ENCODE measurements around the gene SPAG8.

Gene SPAG8, protein sequence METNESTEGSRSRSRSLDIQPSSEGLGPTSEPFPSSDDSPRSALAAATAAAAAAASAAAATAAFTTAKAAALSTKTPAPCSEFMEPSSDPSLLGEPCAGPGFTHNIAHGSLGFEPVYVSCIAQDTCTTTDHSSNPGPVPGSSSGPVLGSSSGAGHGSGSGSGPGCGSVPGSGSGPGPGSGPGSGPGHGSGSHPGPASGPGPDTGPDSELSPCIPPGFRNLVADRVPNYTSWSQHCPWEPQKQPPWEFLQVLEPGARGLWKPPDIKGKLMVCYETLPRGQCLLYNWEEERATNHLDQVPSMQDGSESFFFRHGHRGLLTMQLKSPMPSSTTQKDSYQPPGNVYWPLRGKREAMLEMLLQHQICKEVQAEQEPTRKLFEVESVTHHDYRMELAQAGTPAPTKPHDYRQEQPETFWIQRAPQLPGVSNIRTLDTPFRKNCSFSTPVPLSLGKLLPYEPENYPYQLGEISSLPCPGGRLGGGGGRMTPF

GRCh38 chr9:35812025-35812602 lies at the start of gene SPAG8:
Gene SPAG8, minus strand, starts transcription at chr9:35812262. Its CDS starts 115 bp downstream, at chr9:35812147.
- TF ChIP-seq SUZ12 (IDR thresholded peaks at IDR 0.05; ENCODE audit: extremely low read depth, insufficient read depth, insufficient read length), result no peak
- TF ChIP-seq ZNF274 (IDR thresholded peaks at IDR 0.05; ENCODE audit: low read depth, low read length), result no peak
- no peak for TF ChIP-seq YY1 (IDR thresholded peaks at IDR 0.05; ENCODE audit: insufficient read depth, insufficient read length)
- Histone ChIP-seq H3K36me3 (ENCODE audit: insufficient read depth, insufficient read length, low read length) (peaks cover 30% of the 10 kb centered on the region), H3K9ac (ENCODE audit: insufficient read length, low read depth) (peak within 1 kb of the TSS; percentile 44), H3K9me3 (ENCODE audit: insufficient read depth, low read length) (no peaks in the 10 kb centered on the region), H3K27me3 (ENCODE audit: insufficient read depth, insufficient read length) (peaks cover 8% of the 10 kb centered on the region), H3K4me1 (ENCODE audit: insufficient read depth, insufficient read length) (peaks cover 5% of the 10 kb centered on the region), H3K4me3 (ENCODE audit: insufficient read length, low read depth) (peak within 1 kb of the TSS; percentile 49)
- DNase-seq (ENCODE audit: low read depth, low spot score), result peak; percentile 95

DNA sequence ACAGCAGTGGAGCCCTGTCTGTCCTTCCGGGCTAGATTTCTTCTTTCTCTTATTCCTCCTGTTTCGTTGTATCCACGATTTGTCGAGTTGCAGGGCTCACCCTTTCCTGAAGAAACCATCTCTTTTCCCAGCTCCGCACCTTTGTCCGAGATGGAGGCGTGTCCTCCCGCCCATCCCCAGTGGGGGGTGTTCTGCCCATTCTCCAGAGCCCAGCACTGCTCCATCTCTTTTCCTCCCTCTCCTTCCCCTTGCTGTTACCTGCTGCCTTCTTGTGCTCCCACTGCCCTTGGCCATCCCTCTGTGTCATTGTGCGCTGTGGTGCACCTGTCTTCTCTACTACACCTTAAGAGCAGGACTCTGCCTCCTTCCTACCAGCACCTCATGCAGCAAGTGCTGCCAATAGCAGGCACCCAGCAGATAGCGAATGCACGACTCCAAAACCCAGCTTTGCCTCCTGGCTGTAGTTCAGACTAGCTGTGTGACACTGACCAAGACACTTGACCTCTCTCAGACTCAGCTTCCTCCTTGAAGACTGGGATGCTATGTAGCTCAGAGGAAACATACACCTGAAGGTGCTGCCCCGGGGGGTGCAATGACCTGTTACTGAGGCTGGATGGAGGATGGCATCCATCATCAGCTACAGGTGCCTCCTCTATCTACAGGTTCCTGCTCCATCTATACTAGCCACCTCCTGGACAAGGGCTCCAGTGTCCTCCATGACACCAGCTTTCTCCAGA lies 49.3 kb upstream of the SPAG8 start:
- no peak for TF ChIP-seq YY1 (IDR thresholded peaks at IDR 0.05; ENCODE audit: insufficient read depth, insufficient read length)
- no peak for TF ChIP-seq SUZ12 (IDR thresholded peaks at IDR 0.05; ENCODE audit: extremely low read depth, insufficient read depth, insufficient read length)
- TF ChIP-seq ZNF274 (IDR thresholded peaks at IDR 0.05; ENCODE audit: low read depth, low read length), result no peak
- no peaks in the 10 kb centered on the region for H3K9me3 ChIP-seq (ENCODE audit: insufficient read depth, low read length)
- peaks cover 11% of the 10 kb centered on the region for H3K27me3 ChIP-seq (ENCODE audit: insufficient read depth, insufficient read length)
- H3K9ac ChIP-seq (ENCODE audit: insufficient read length, low read depth), result no peak overlapping the region
- H3K36me3 ChIP-seq (ENCODE audit: insufficient read depth, insufficient read length, low read length), result no peaks in the 10 kb centered on the region
- no peak overlapping the region for H3K4me3 ChIP-seq (ENCODE audit: insufficient read length, low read depth)
- peaks cover 2% of the 10 kb centered on the region for H3K4me1 ChIP-seq (ENCODE audit: insufficient read depth, insufficient read length)
- DNase-seq (ENCODE audit: low read depth, low spot score), result no peak

DNA sequence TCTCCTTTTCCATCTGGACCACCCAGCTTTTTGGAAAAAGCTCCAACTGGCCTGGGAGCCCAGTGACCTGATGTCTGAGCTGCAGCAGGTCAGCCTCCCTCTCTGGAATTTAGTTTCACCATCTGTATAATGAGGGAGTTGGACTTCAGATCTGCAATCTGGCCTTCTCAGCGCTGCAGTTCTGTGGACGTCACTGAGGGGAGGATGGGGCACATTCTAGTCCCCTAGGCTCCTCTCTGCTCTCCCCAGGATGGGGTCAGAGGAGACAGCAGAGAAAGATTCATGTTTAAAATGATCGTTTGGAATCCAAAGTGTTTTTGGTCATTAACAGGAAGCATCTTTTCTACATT lies 47.9 kb upstream of the SPAG8 start:
- no peak for TF ChIP-seq YY1 (IDR thresholded peaks at IDR 0.05; ENCODE audit: insufficient read depth, insufficient read length)
- TF ChIP-seq ZNF274 (IDR thresholded peaks at IDR 0.05; ENCODE audit: low read depth, low read length), result no peak
- TF ChIP-seq SUZ12 (IDR thresholded peaks at IDR 0.05; ENCODE audit: extremely low read depth, insufficient read depth, insufficient read length), result no peak
- H3K4me1 ChIP-seq (ENCODE audit: insufficient read depth, insufficient read length), result peaks cover 2% of the 10 kb centered on the region
- H3K4me3 ChIP-seq (ENCODE audit: insufficient read length, low read depth), result no peak overlapping the region
- H3K36me3 ChIP-seq (ENCODE audit: insufficient read depth, insufficient read length, low read length), result no peaks in the 10 kb centered on the region
- H3K27me3 ChIP-seq (ENCODE audit: insufficient read depth, insufficient read length), result peaks cover 11% of the 10 kb centered on the region
- DNase-seq (ENCODE audit: low read depth, low spot score), result no peak
- H3K9ac ChIP-seq (ENCODE audit: insufficient read length, low read depth), result no peak overlapping the region
- H3K9me3 ChIP-seq (ENCODE audit: insufficient read depth, low read length), result no peaks in the 10 kb centered on the region

- TF ChIP-seq SUZ12 (IDR thresholded peaks at IDR 0.05; ENCODE audit: extremely low read depth, insufficient read depth, insufficient read length), result no peak
- no peak for TF ChIP-seq ZNF274 (IDR thresholded peaks at IDR 0.05; ENCODE audit: low read depth, low read length)
- no peak for TF ChIP-seq YY1 (IDR thresholded peaks at IDR 0.05; ENCODE audit: insufficient read depth, insufficient read length)
- Histone ChIP-seq H3K4me3 (ENCODE audit: insufficient read length, low read depth) (no peak overlapping the region), H3K9me3 (ENCODE audit: insufficient read depth, low read length) (no peaks in the 10 kb centered on the region), H3K4me1 (ENCODE audit: insufficient read depth, insufficient read length) (peaks cover 2% of the 10 kb centered on the region), H3K27me3 (ENCODE audit: insufficient read depth, insufficient read length) (peaks cover 11% of the 10 kb centered on the region), H3K36me3 (ENCODE audit: insufficient read depth, insufficient read length, low read length) (no peaks in the 10 kb centered on the region), H3K9ac (ENCODE audit: insufficient read length, low read depth) (no peak overlapping the region)
- DNase-seq (ENCODE audit: low read depth, low spot score), result no peak
Observed at GRCh38 chr9:35859310-35859989, 47.4 kb upstream of the SPAG8 start.

GRCh38 chr9:35858458-35858857 lies 46.4 kb upstream of the SPAG8 start:
- Histone ChIP-seq H3K9ac (ENCODE audit: insufficient read length, low read depth) (no peak overlapping the region), H3K27me3 (ENCODE audit: insufficient read depth, insufficient read length) (peaks cover 11% of the 10 kb centered on the region), H3K9me3 (ENCODE audit: insufficient read depth, low read length) (no peaks in the 10 kb centered on the region), H3K4me3 (ENCODE audit: insufficient read length, low read depth) (no peak overlapping the region), H3K4me1 (ENCODE audit: insufficient read depth, insufficient read length) (peaks cover 4% of the 10 kb centered on the region), H3K36me3 (ENCODE audit: insufficient read depth, insufficient read length, low read length) (no peaks in the 10 kb centered on the region)
- no peak for DNase-seq (ENCODE audit: low read depth, low spot score)
- TF ChIP-seq ZNF274 (IDR thresholded peaks at IDR 0.05; ENCODE audit: low read depth, low read length) (no peak), SUZ12 (IDR thresholded peaks at IDR 0.05; ENCODE audit: extremely low read depth, insufficient read depth, insufficient read length) (no peak), YY1 (IDR thresholded peaks at IDR 0.05; ENCODE audit: insufficient read depth, insufficient read length) (no peak)

DNA sequence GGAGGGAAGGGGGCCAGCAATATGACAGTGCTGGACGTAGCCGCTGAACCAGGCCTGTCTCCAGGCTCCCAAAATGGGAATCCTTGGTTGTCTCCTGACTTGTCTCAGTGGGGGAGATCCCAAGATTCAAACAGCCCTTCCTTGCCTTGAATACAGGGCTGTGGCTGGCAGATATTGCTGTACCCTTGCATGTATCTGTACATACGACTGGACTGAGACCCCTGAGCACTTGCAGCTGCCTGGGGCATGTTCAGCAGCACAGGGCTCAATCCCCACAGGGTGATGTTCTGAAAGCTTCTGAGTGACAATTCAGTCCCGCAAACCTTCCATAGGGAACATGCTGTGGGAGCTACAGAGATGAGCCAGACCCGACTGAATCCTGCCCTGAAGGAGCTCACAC lies 44.8 kb upstream of the SPAG8 start:
- peaks cover 8% of the 10 kb centered on the region for H3K27me3 ChIP-seq (ENCODE audit: insufficient read depth, insufficient read length)
- H3K36me3 ChIP-seq (ENCODE audit: insufficient read depth, insufficient read length, low read length), result no peaks in the 10 kb centered on the region
- H3K4me1 ChIP-seq (ENCODE audit: insufficient read depth, insufficient read length), result peaks cover 4% of the 10 kb centered on the region
- H3K4me3 ChIP-seq (ENCODE audit: insufficient read length, low read depth), result no peak overlapping the region
- no peak overlapping the region for H3K9ac ChIP-seq (ENCODE audit: insufficient read length, low read depth)
- no peak for TF ChIP-seq YY1 (IDR thresholded peaks at IDR 0.05; ENCODE audit: insufficient read depth, insufficient read length)
- no peak for TF ChIP-seq ZNF274 (IDR thresholded peaks at IDR 0.05; ENCODE audit: low read depth, low read length)
- TF ChIP-seq SUZ12 (IDR thresholded peaks at IDR 0.05; ENCODE audit: extremely low read depth, insufficient read depth, insufficient read length), result no peak
- DNase-seq (ENCODE audit: low read depth, low spot score), result no peak
- H3K9me3 ChIP-seq (ENCODE audit: insufficient read depth, low read length), result no peaks in the 10 kb centered on the region

Measured in NT2/D1 (cell line).